ENCODE data around the gene ANO8. TPM values are rescaled to one million over a fixed set of nuclear protein-coding genes. Genes with fewer than 3 reads are reported as not detected.

Gene ANO8
- total and polyA plus RNA-seq, 2 donors (not counting 1 experiment from before 2014, with no cell fraction given) = 3.0 to 5.2 TPM

DNA sequence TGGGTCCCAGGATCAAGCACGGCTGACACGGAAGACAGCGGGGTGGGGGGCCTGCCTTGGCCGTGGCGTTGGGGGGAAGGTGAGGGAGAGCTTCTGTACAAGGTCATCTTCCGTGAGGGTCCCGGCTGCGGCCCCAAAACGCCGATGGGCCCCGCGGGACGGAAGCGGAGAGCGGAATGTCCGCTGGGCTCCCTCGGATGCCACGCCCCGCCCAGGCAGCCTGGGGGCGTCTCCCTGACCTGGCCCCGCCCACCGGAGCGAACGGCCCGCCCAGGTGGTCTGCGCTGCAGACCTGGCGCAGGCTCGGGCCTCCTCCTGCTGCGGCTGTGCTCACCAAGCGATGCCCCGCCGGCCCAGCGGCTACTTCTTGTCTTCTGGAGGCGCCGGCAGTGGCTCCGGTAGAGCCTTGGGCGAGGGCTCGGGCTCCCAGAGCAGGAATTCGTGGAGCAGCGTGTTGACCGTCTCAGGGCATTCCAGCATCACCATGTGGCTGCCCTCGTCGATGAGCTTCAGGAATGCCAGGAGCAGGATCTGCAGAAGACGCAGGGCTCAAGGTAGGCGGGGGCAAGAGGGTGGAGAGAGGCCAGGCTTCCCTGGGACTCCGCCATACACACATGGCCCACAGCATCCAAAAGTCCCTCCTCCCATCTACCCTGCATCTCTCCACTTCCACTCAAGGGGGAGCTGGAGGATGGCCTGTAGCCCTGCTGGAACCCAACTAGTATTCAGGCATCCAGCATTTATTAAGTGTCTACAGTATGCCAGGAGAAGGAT, 42.2 kb downstream of the ANO8 start:
- DNase-seq (peak; percentile 85), ATAC-seq (ENCODE audit: low read depth) (peak; percentile 93)
- peaks cover 0 to 10% of the 10 kb centered on the region in 2 donors for H3K4me1 ChIP-seq (ENCODE audit: control insufficient read depth in 2 of 2, insufficient read depth in 2 of 2, low read length in 2 of 2)
- peaks cover 0 to 7% (median 0%) of the 10 kb centered on the region in 3 donors for H3K9me3 ChIP-seq (ENCODE audit: control extremely low read depth in 1 of 3, control insufficient read depth in 2 of 3, insufficient read depth in 1 of 3, low read length in 2 of 3)
- H3K27ac ChIP-seq (ENCODE audit: low read length in 2 of 2) = no peak overlapping the region
- H2AFZ ChIP-seq (ENCODE audit: insufficient read depth, low read depth, low read length, poor library complexity, severe bottlenecking) = peak overlapping the region; percentile 89
- no peaks in the 10 kb centered on the region for H3K36me3 ChIP-seq (replicated peaks in 1 of 2; ENCODE audit: control extremely low read depth in 1 of 2, control insufficient read depth in 1 of 2, extremely low read depth in 1 of 2, insufficient read depth in 2 of 2, low read length in 1 of 2)
- H3K27me3 ChIP-seq (replicated peaks in 1 of 4; ENCODE audit: control extremely low read depth in 1 of 4, control insufficient read depth in 3 of 4, insufficient read depth in 4 of 4, low read length in 3 of 4) = no peaks in the 10 kb centered on the region
- CTCF ChIA-PET = interaction anchor here (0.6 to 3.7 kb wide), 13 partner anchors 9 to 97 kb away, joined by 3 to 25 read pairs (median 4); partner anchors contain the start of genes ABHD8, DDA1 and MRPL34
- no peaks in the 10 kb centered on the region for H3K27me3 Mint-ChIP-seq
- TF ChIP-seq, protein P1, sequence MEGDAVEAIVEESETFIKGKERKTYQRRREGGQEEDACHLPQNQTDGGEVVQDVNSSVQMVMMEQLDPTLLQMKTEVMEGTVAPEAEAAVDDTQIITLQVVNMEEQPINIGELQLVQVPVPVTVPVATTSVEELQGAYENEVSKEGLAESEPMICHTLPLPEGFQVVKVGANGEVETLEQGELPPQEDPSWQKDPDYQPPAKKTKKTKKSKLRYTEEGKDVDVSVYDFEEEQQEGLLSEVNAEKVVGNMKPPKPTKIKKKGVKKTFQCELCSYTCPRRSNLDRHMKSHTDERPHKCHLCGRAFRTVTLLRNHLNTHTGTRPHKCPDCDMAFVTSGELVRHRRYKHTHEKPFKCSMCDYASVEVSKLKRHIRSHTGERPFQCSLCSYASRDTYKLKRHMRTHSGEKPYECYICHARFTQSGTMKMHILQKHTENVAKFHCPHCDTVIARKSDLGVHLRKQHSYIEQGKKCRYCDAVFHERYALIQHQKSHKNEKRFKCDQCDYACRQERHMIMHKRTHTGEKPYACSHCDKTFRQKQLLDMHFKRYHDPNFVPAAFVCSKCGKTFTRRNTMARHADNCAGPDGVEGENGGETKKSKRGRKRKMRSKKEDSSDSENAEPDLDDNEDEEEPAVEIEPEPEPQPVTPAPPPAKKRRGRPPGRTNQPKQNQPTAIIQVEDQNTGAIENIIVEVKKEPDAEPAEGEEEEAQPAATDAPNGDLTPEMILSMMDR (IDR thresholded peaks at IDR 0.05) = peak; percentile 79
- TF ChIP-seq EZH2 (IDR thresholded peaks at IDR 0.05; ENCODE audit: borderline replicate concordance, insufficient read depth, low read depth, low read length, poor library complexity, severe bottlenecking) = no peak
- intact Hi-C loops (cut with micrococcal nuclease) = loop anchor here (1.0 kb wide), 4 partner anchors 13 to 94 kb away; partner anchors contain the start of genes DDA1, GTPBP3 and MRPL34
- no peaks in the 10 kb centered on the region for H4K20me1 ChIP-seq (ENCODE audit: control insufficient read depth, insufficient read depth, low read length, poor library complexity, severe bottlenecking)
- WGBS (ENCODE audit: insufficient coverage) = 3% methylated on average over 45 of the region's 46 CpGs
- H3K9ac ChIP-seq (ENCODE audit: low read length) = peak overlapping the region; percentile 76
- peaks cover 12% of the 10 kb centered on the region for H3K4me1 Mint-ChIP-seq
- no peaks in the 10 kb centered on the region for H3K79me2 ChIP-seq (ENCODE audit: control insufficient read depth, insufficient read depth, low read length)
- peak overlapping the region; percentile 30 to 75 (median 60) for H3K4me3 ChIP-seq (ENCODE audit: control extremely low read depth in 1 of 5, extremely low read depth in 1 of 5, insufficient read depth in 1 of 5, low read depth in 2 of 5, low read length in 4 of 5)
- H3K4me3 Mint-ChIP-seq = peak overlapping the region; percentile 93
- H3K9me3 Mint-ChIP-seq (ENCODE audit: insufficient read depth) = no peaks in the 10 kb centered on the region
- peak overlapping the region; percentile 81 for H3K27ac Mint-ChIP-seq
- H3K4me2 ChIP-seq (replicated peaks; ENCODE audit: low read depth, low read length, poor library complexity, severe bottlenecking) = peak overlapping the region; percentile 98
- POLR2A ChIA-PET = interaction anchor here (0.7 to 1.6 kb wide), 7 partner anchors 11 to 104 kb away, joined by 3 to 10 read pairs (median 5); partner anchors contain the start of gene OCEL1

DNA sequence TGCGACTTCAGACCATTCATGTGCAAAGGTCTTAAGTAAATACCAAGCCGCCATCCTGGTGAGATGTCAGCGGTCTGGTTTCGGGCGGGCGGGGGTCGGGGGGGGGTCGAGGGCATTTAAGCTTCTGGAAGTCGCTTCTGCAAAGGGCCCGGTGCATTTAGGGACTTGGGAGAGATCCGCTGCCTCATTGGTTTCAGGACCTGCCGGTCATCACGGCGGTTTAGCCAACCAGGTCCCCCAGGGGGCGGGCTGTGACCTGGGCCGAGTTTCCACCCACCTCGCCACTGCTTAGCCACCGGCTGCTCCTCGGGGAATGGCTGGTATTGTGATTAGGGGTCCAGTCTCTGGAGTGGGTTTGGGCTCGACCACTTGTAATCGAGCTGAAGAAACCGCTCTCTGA, 45.2 kb downstream of the ANO8 start:
- DNase-seq = peak; percentile 69
- Histone ChIP-seq H3K36me3 (replicated peaks in 1 of 2; ENCODE audit: control extremely low read depth in 1 of 2, control insufficient read depth in 1 of 2, extremely low read depth in 1 of 2, insufficient read depth in 2 of 2, low read length in 1 of 2) (no peaks in the 10 kb centered on the region), H3K4me3 (ENCODE audit: control extremely low read depth in 1 of 5, extremely low read depth in 1 of 5, insufficient read depth in 1 of 5, low read depth in 2 of 5, low read length in 4 of 5) (no peak overlapping the region), H3K4me1 (ENCODE audit: control insufficient read depth in 2 of 2, insufficient read depth in 2 of 2, low read length in 2 of 2) (peaks cover 0 to 10% of the 10 kb centered on the region in 2 donors), H3K79me2 (ENCODE audit: control insufficient read depth, insufficient read depth, low read length) (no peaks in the 10 kb centered on the region), H3K4me2 (replicated peaks; ENCODE audit: low read depth, low read length, poor library complexity, severe bottlenecking) (no peak overlapping the region), H3K27me3 (replicated peaks in 1 of 4; ENCODE audit: control extremely low read depth in 1 of 4, control insufficient read depth in 3 of 4, insufficient read depth in 4 of 4, low read length in 3 of 4) (no peaks in the 10 kb centered on the region), H3K9ac (ENCODE audit: low read length) (no peak overlapping the region), H3K9me3 (ENCODE audit: control extremely low read depth in 1 of 3, control insufficient read depth in 2 of 3, insufficient read depth in 1 of 3, low read length in 2 of 3) (peaks cover 0 to 7% (median 0%) of the 10 kb centered on the region in 3 donors), H4K20me1 (ENCODE audit: control insufficient read depth, insufficient read depth, low read length, poor library complexity, severe bottlenecking) (no peaks in the 10 kb centered on the region), H3K27ac (ENCODE audit: low read length in 2 of 2) (no peak overlapping the region), H2AFZ (ENCODE audit: insufficient read depth, low read depth, low read length, poor library complexity, severe bottlenecking) (no peak overlapping the region)
- intact Hi-C loops (cut with micrococcal nuclease) = loop anchor here (10.0 kb wide), 1 partner anchor 455 kb away; no protein-coding TSS in a partner anchor
- WGBS (ENCODE audit: insufficient coverage) = 15% methylated on average over 22 of the region's 22 CpGs
- no peak for TF ChIP-seq EZH2 (IDR thresholded peaks at IDR 0.05; ENCODE audit: borderline replicate concordance, insufficient read depth, low read depth, low read length, poor library complexity, severe bottlenecking)
- TF ChIP-seq, protein P1 (IDR thresholded peaks at IDR 0.05) = no peak
- Mint-ChIP-seq H3K27ac (no peak overlapping the region), H3K9me3 (ENCODE audit: insufficient read depth) (no peaks in the 10 kb centered on the region), H3K27me3 (no peaks in the 10 kb centered on the region), H3K4me1 (peaks cover 12% of the 10 kb centered on the region), H3K4me3 (no peak overlapping the region)
- peak; percentile 12 for ATAC-seq (ENCODE audit: low read depth)
- CTCF ChIA-PET = interaction anchor here (1.0 to 2.1 kb wide), 3 partner anchors 16 to 99 kb away, joined by 3 to 9 read pairs (median 3); no protein-coding TSS in a partner anchor
- POLR2A ChIA-PET = no interaction called here

Data from B cell (primary cell).